Measurements from ENCODE around the gene MARVELD3.
A peak's percentile ranks its signal among the peaks of the same experiment; 100 is the strongest.

MARVELD3 gene

GRCh38 chr16:71623597-71623996, 2.4 kb upstream of the MARVELD3 start:
- DNase-seq: no peak

GRCh38 chr16:71625113-71625850, 702 bp upstream of the MARVELD3 start:
- no peak for DNase-seq

GRCh38 chr16:71626858-71627213, 852 bp downstream of the MARVELD3 start:
- no peak for DNase-seq

- no peak for DNase-seq
Measured at GRCh38 chr16:71627731-71628181, 1.8 kb downstream of the MARVELD3 start.

- DNase-seq: peak; percentile 10
Measured at GRCh38 chr16:71628810-71629209, 2.8 kb downstream of the MARVELD3 start.

GRCh38 chr16:71629278-71630016, 3.5 kb downstream of the MARVELD3 start:
- no peak for DNase-seq

GRCh38 chr16:71630808-71631207, 4.8 kb downstream of the MARVELD3 start:
- no peak for DNase-seq

- no peak for DNase-seq
Measured at GRCh38 chr16:71631776-71632175, 5.8 kb downstream of the MARVELD3 start.

GRCh38 chr16:71635632-71636031, 9.6 kb downstream of the MARVELD3 start:
- no peak for DNase-seq

GRCh38 chr16:71637398-71637797, 11.4 kb downstream of the MARVELD3 start:
- DNase-seq: no peak

GRCh38 chr16:71645450-71645849, 19.5 kb downstream of the MARVELD3 start:
- peak; percentile 27 for DNase-seq

GRCh38 chr16:71647391-71647790, 21.4 kb downstream of the MARVELD3 start:
- DNase-seq: no peak

GRCh38 chr16:71648162-71648561, 22.2 kb downstream of the MARVELD3 start:
- DNase-seq: no peak

- DNase-seq: no peak
Measured at GRCh38 chr16:71648921-71649320, 22.9 kb downstream of the MARVELD3 start.

GRCh38 chr16:71649704-71650103, 23.7 kb downstream of the MARVELD3 start:
- no peak for DNase-seq

- DNase-seq: no peak
Measured at GRCh38 chr16:71658771-71659170, 32.8 kb downstream of the MARVELD3 start.

GRCh38 chr16:71659471-71659870, 33.5 kb downstream of the MARVELD3 start:
- DNase-seq: no peak

GRCh38 chr16:71666264-71666663, 40.3 kb downstream of the MARVELD3 start:
- DNase-seq: no peak

- no peak for DNase-seq
Measured at GRCh38 chr16:71666928-71667707, 41.1 kb downstream of the MARVELD3 start.

- DNase-seq: no peak
Measured at GRCh38 chr16:71669926-71670536, 44.0 kb downstream of the MARVELD3 start.

GRCh38 chr16:71670537-71670936, 44.6 kb downstream of the MARVELD3 start:
- DNase-seq: no peak

GRCh38 chr16:71671165-71671564, 45.2 kb downstream of the MARVELD3 start:
- no peak for DNase-seq

- no peak for DNase-seq
Measured at GRCh38 chr16:71672125-71672524, 46.1 kb downstream of the MARVELD3 start.

All from DMS153 (cell line).